ENCODE data around the gene RPS21. TPM values are rescaled to one million over a fixed set of nuclear protein-coding genes. Genes with fewer than 3 reads are reported as not detected.

RPS21 gene
- total and polyA plus RNA-seq, 2 of the 13 experiments (the other 11 are each of a cell fraction or from before 2014, with no cell fraction given), result 2,647 to 11,063 TPM

- TF ChIP-seq ZNF800 (CRISPR knock-in tag; IDR thresholded peaks at IDR 0.05) (no peak), RFXAP (CRISPR knock-in tag; IDR thresholded peaks at IDR 0.05; ENCODE audit: borderline replicate concordance) (peak; percentile 53; the same call in 1 of the 2 replicates), CC2D1A (CRISPR knock-in tag; IDR thresholded peaks at IDR 0.05) (no peak), ZNF766 (CRISPR knock-in tag; IDR thresholded peaks at IDR 0.05; ENCODE audit: borderline replicate concordance) (no peak), ZNF558 (CRISPR knock-in tag; IDR thresholded peaks at IDR 0.05; ENCODE audit: borderline replicate concordance) (no peak), MXD1 (CRISPR knock-in tag; IDR thresholded peaks at IDR 0.05) (no peak), NAIF1 (CRISPR knock-in tag; IDR thresholded peaks at IDR 0.05; ENCODE audit: borderline replicate concordance) (no peak), ZNF253 (CRISPR knock-in tag; IDR thresholded peaks at IDR 0.05; ENCODE audit: borderline replicate concordance) (peak; percentile 31; the same call in 1 of the 2 replicates), ZNF513 (CRISPR knock-in tag; conservative IDR thresholded peaks at IDR 0.05) (no peak), CAMTA2 (CRISPR knock-in tag; IDR thresholded peaks at IDR 0.05; ENCODE audit: borderline replicate concordance) (no peak), TCF12 (IDR thresholded peaks at IDR 0.05) (no peak), TCF12 (CRISPR knock-in tag; IDR thresholded peaks at IDR 0.05) (no peak), CHCHD3 (CRISPR knock-in tag; IDR thresholded peaks at IDR 0.05) (no peak), KAT7 (CRISPR knock-in tag; IDR thresholded peaks at IDR 0.05; ENCODE audit: borderline replicate concordance) (no peak), SRSF1 (optimal IDR thresholded peaks at IDR 0.05; ENCODE audit: low read depth, low read length) (no peak), ZSCAN30 (CRISPR knock-in tag; IDR thresholded peaks at IDR 0.05) (no peak), SCMH1 (CRISPR knock-in tag; IDR thresholded peaks at IDR 0.05; ENCODE audit: borderline replicate concordance) (no peak), KDM3A (CRISPR knock-in tag; IDR thresholded peaks at IDR 0.05; ENCODE audit: low read depth) (no peak), ZNF180 (CRISPR knock-in tag; IDR thresholded peaks at IDR 0.05; ENCODE audit: borderline replicate concordance, low read depth) (peak; percentile 32; the same call in 1 of the 2 replicates), POGZ (CRISPR knock-in tag; IDR thresholded peaks at IDR 0.05) (no peak), ZNF10 (CRISPR knock-in tag; IDR thresholded peaks at IDR 0.05; ENCODE audit: borderline replicate concordance, low read depth) (no peak), TCF7 (IDR thresholded peaks at IDR 0.05; ENCODE audit: low read depth) (no peak), ZBTB26 (CRISPR knock-in tag; IDR thresholded peaks at IDR 0.05; ENCODE audit: borderline replicate concordance) (no peak), ZNF430 (CRISPR knock-in tag; IDR thresholded peaks at IDR 0.05) (no peak), BCL6 (CRISPR knock-in tag; IDR thresholded peaks at IDR 0.05) (no peak), MYNN (CRISPR knock-in tag; IDR thresholded peaks at IDR 0.05; ENCODE audit: low read depth) (no peak)
Observed at GRCh38 chr20:62388839-62389600, 2.1 kb downstream of the RPS21 start (continued).

Measured in HepG2 (cell line).